ENCODE data around the gene LEF1.

GRCh38 chr4:108135549-108136209, 33.1 kb downstream of the LEF1 start:
- TF ChIP-seq CTCF (IDR thresholded peaks at IDR 0.05): no peak
- no peak for TF ChIP-seq EZH2 (IDR thresholded peaks at IDR 0.05)
- TF ChIP-seq EZH2phosphoT487 (IDR thresholded peaks at IDR 0.05): no peak

Measured in neural progenitor cell (in vitro differentiated cells).